Inflammatory macrophage treated with lipopolysaccharide for 1 hour (primary cell): Measurements from ENCODE around the gene TRAPPC10.
"Not testable (repeated sequence)": the region's sequence is repeated elsewhere in the genome, so short reads cannot be mapped to it uniquely, and the experiment has no call there.

Source experiments
- DNase-seq, 2 donors: peaks; one replicate each; pipeline ENCODE4 v3.0.0-alpha.2; 2020 to 2022

Gene TRAPPC10

GRCh38 chr21:44155231-44155993 lies 143.3 kb downstream of the TRAPPC10 start:
- not testable (repeated sequence) for DNase-seq

- DNase-seq: not testable (repeated sequence)
These were observed 143.9 kb downstream of the TRAPPC10 start for GRCh38 chr21:44155994-44156380.
